Liver (tissue), 9 donors: Measurements from ENCODE around the gene TTLL7. TPM values are rescaled to one million over a fixed set of nuclear protein-coding genes. Genes with fewer than 3 reads are reported as not detected.

Experiments used
- DNase-seq: peaks from one replicate; pipeline ENCODE4 v3.0.0-alpha.2; 2017; ENCODE audit warnings: low spot score
- H3K27ac ChIP-seq, 2 donors: one replicate each; pipeline ENCODE4 v1.7.0; 2013; ENCODE audit warnings: inconsistent platforms in 2 of 2, low read length in 2 of 2, control low read depth in 1 of 2, low read depth in 1 of 2, mild to moderate bottlenecking in 1 of 2
- H3K27me3 ChIP-seq, 4 donors: one replicate each; pipeline versions ENCODE4 v1.6.1 to v1.7.0; 2013; ENCODE audit warnings: low read length in 3 of 4, inconsistent platforms in 1 of 4, mild to moderate bottlenecking in 1 of 4, moderate library complexity in 1 of 4; ENCODE audit not compliant: control insufficient read depth in 4 of 4, insufficient read depth in 4 of 4
- H3K36me3 ChIP-seq, 4 donors: one replicate each; pipeline versions ENCODE4 v1.6.1 to v1.7.0; 2013; ENCODE audit warnings: low read length in 3 of 4, mild to moderate bottlenecking in 3 of 4, low read depth in 1 of 4, moderate library complexity in 1 of 4; ENCODE audit not compliant: control insufficient read depth in 4 of 4, insufficient read depth in 3 of 4
- H3K4me1 ChIP-seq, 4 donors: one replicate each; pipeline versions ENCODE4 v1.6.1 to v1.7.0; 2013; ENCODE audit warnings: low read length in 3 of 4, mild to moderate bottlenecking in 3 of 4, moderate library complexity in 1 of 4; ENCODE audit not compliant: control insufficient read depth in 4 of 4, insufficient read depth in 4 of 4
- H3K4me3 ChIP-seq, 3 donors: one replicate each; pipeline versions ENCODE4 v1.6.1 to v1.7.0; 2013; ENCODE audit warnings: low read length in 3 of 3, control low read depth in 1 of 3, low read depth in 1 of 3, mild to moderate bottlenecking in 1 of 3
- H3K9ac ChIP-seq, 2 donors: one replicate each; pipeline ENCODE4 v1.7.0; 2013; ENCODE audit warnings: low read length in 2 of 2, mild to moderate bottlenecking in 2 of 2, moderate library complexity in 2 of 2, control low read depth in 1 of 2, low read depth in 1 of 2
- H3K9me3 ChIP-seq, 4 donors: one replicate each; pipeline versions ENCODE4 v1.6.1 to v1.7.0; 2013; ENCODE audit warnings: low read length in 3 of 4; ENCODE audit not compliant: control insufficient read depth in 4 of 4
- ATF3 ChIP-seq: IDR thresholded peaks from 2 replicates; pipeline ENCODE4 v1.6.1; 2016; ENCODE audit warnings: antibody characterized with exemption
- CTCF ChIP-seq: fragments of 150-350 bp; IDR thresholded peaks from 2 replicates; pipeline ENCODE4 v1.5.1; 2017; ENCODE audit warnings: improper control_type of control experiment, low read depth, low read length; ENCODE audit not compliant: missing input control
- EGR1 ChIP-seq, 2 donors: IDR thresholded peaks; 2 replicates each; pipeline ENCODE4 v1.6.1; 2016 to 2018; ENCODE audit warnings: antibody characterized with exemption in 2 of 2, low read depth in 2 of 2
- FOXA1 ChIP-seq: IDR thresholded peaks from 2 replicates; pipeline ENCODE4 v1.6.1; 2016; ENCODE audit warnings: antibody characterized with exemption
- FOXA2 ChIP-seq: IDR thresholded peaks from 2 replicates; pipeline ENCODE4 v1.6.1; 2016; ENCODE audit warnings: antibody characterized with exemption
- GABPA ChIP-seq, 2 donors: IDR thresholded peaks in 1 of 2; conservative IDR thresholded peaks in 1 of 2; 2 replicates each; pipeline ENCODE4 v1.6.1; 2016; ENCODE audit warnings: antibody characterized with exemption in 2 of 2, mild to moderate bottlenecking in 1 of 2, moderate library complexity in 1 of 2
- HNF4A ChIP-seq, 2 donors: conservative IDR thresholded peaks; 2 replicates each; pipeline ENCODE4 v1.6.1; 2016; ENCODE audit warnings: antibody characterized with exemption in 2 of 2, mild to moderate bottlenecking in 2 of 2
- HNF4G ChIP-seq: IDR thresholded peaks from 2 replicates; pipeline ENCODE4 v1.6.1; 2016; ENCODE audit warnings: antibody characterized with exemption
- JUND ChIP-seq, 2 donors: IDR thresholded peaks; 2 replicates each; pipeline ENCODE4 v1.6.1; 2016; ENCODE audit warnings: antibody characterized with exemption in 2 of 2
- MAX ChIP-seq: IDR thresholded peaks from 2 replicates; pipeline ENCODE4 v1.6.1; 2016; ENCODE audit warnings: antibody characterized with exemption
- NR2F2 ChIP-seq: IDR thresholded peaks from 2 replicates; pipeline ENCODE4 v1.6.1; 2016; ENCODE audit warnings: antibody characterized with exemption
- RAD21 ChIP-seq, 2 donors: IDR thresholded peaks; 2 replicates each; pipeline ENCODE4 v1.6.1; 2016; ENCODE audit warnings: antibody characterized with exemption in 2 of 2, mild to moderate bottlenecking in 2 of 2
- REST ChIP-seq: IDR thresholded peaks from 2 replicates; pipeline ENCODE4 v1.6.1; 2016; ENCODE audit warnings: antibody characterized with exemption, mild to moderate bottlenecking
- RXRA ChIP-seq, 2 donors: IDR thresholded peaks; 2 replicates each; pipeline ENCODE4 v1.6.1; 2017 to 2018; ENCODE audit warnings: antibody characterized with exemption in 2 of 2, mild to moderate bottlenecking in 1 of 2
- SP1 ChIP-seq: IDR thresholded peaks from 2 replicates; pipeline ENCODE4 v1.6.1; 2018; ENCODE audit warnings: antibody characterized with exemption, mild to moderate bottlenecking
- TAF1 ChIP-seq: conservative IDR thresholded peaks from 2 replicates; pipeline ENCODE4 v1.6.1; 2016; ENCODE audit warnings: antibody characterized with exemption, mild to moderate bottlenecking
- YY1 ChIP-seq: IDR thresholded peaks from 2 replicates; pipeline ENCODE4 v1.6.1; 2016; ENCODE audit warnings: antibody characterized with exemption, mild to moderate bottlenecking
- WGBS: extraction: QIAGEN DNeasy Blood & Tissue Kit; methylation state at CpG from one replicate; pipeline ENCODE4 v1.1.7; 2013; 5-methylcytosine and 5-hydroxymethylcytosine counted together
- polyA plus RNA-seq, 2 donors: library from polyadenylated mRNA; stranded (reverse) in 1 of 2; unstranded in 1 of 2; fragments of 200-250 nt in 1 of 2; fragments of >200 nt in 1 of 2; fragmentation: Nextera tagmentation in 1 of 2; extraction: Ambion mirVana in 1 of 2; gene quantifications; one replicate each; pipeline versions ENCODE4 v1.2.1 to v1.2.3, GENCODE V29; 2013 to 2015
- total RNA-seq, 2 donors: library from RNA; depleted of rRNA; stranded (reverse); fragments of >200 nt; gene quantifications; one replicate each; pipeline ENCODE4 v1.2.3, GENCODE V29; 2014
- donor health status: healthy.
- donor health status: healthy.
- donor health status: healthy.
- donor health status: healthy.
- donor health status: healthy.

Gene TTLL7
- total and polyA plus RNA-seq, 4 donors: 1.1 to 6.0 (median 1.9) TPM

GRCh38 chr1:83836543-83836942 is 162.4 kb downstream of the TTLL7 start:
- WGBS: 71% methylated on average over 2 of the region's 2 CpGs
- H3K36me3 ChIP-seq: no peaks in the 10 kb centered on the region
- H3K27me3 ChIP-seq: no peaks in the 10 kb centered on the region
- no peak overlapping the region for H3K9ac ChIP-seq
- H3K4me1 ChIP-seq: peaks cover 2 to 7% (median 3%) of the 10 kb centered on the region in 4 donors
- no peak overlapping the region for H3K4me3 ChIP-seq
- no peaks in the 10 kb centered on the region for H3K9me3 ChIP-seq
- H3K27ac ChIP-seq: no peak overlapping the region
- DNase-seq: no peak
- no peak for TF ChIP-seq ATF3
- TF ChIP-seq YY1: no peak
- no peak for TF ChIP-seq GABPA (IDR thresholded peaks at IDR 0.05 in 1 of 2, conservative IDR thresholded peaks at IDR 0.05 in 1 of 2)
- no peak for TF ChIP-seq FOXA2
- peak in 1 of 2 donors; percentile 32 for TF ChIP-seq HNF4A (conservative IDR thresholded peaks at IDR 0.05)
- no peak for TF ChIP-seq FOXA1
- no peak for TF ChIP-seq TAF1
- TF ChIP-seq RXRA (IDR thresholded peaks at IDR 0.05): no peak

- WGBS: 54% methylated on average over 4 of the region's 4 CpGs
- Histone ChIP-seq H3K27me3 (no peaks in the 10 kb centered on the region), H3K4me1 (peaks cover under 1 to 3% (median 2%) of the 10 kb centered on the region in 4 donors), H3K9me3 (no peaks in the 10 kb centered on the region), H3K4me3 (no peak overlapping the region), H3K36me3 (no peaks in the 10 kb centered on the region), H3K9ac (no peak overlapping the region), H3K27ac (no peak overlapping the region)
- TF ChIP-seq MAX (no peak), CTCF (peak; percentile 7), HNF4A (conservative IDR thresholded peaks at IDR 0.05) (peak; percentile 12 to 27)
- no peak for DNase-seq
Observed at GRCh38 chr1:83834621-83835264, 164.2 kb downstream of the TTLL7 start.

GRCh38 chr1:83832194-83832593 is 166.7 kb downstream of the TTLL7 start:
- TF ChIP-seq SP1: no peak
- TF ChIP-seq TAF1: no peak
- no peak for TF ChIP-seq EGR1 (IDR thresholded peaks at IDR 0.05; ENCODE audit: low read depth in 2 of 2)
- TF ChIP-seq JUND (IDR thresholded peaks at IDR 0.05): no peak
- no peak for TF ChIP-seq NR2F2
- no peak for TF ChIP-seq GABPA (IDR thresholded peaks at IDR 0.05 in 1 of 2, conservative IDR thresholded peaks at IDR 0.05 in 1 of 2)
- TF ChIP-seq FOXA2: no peak
- no peak for TF ChIP-seq RAD21 (IDR thresholded peaks at IDR 0.05)
- no peak for TF ChIP-seq HNF4G
- no peak for TF ChIP-seq YY1
- TF ChIP-seq RXRA (IDR thresholded peaks at IDR 0.05): no peak
- TF ChIP-seq REST: no peak
- no peak for DNase-seq
- H3K9ac ChIP-seq: no peak overlapping the region
- no peak overlapping the region for H3K4me3 ChIP-seq
- H3K36me3 ChIP-seq: no peaks in the 10 kb centered on the region
- H3K4me1 ChIP-seq: peaks cover 0 to 2% (median 0%) of the 10 kb centered on the region in 4 donors
- H3K27ac ChIP-seq: no peak overlapping the region
- H3K27me3 ChIP-seq: no peaks in the 10 kb centered on the region
- WGBS: 98% methylated on average over 1 of the region's 1 CpG
- no peaks in the 10 kb centered on the region for H3K9me3 ChIP-seq
